Glutamatergic neuron (in vitro differentiated cells): ENCODE measurements around the gene IGFBP5. TPM values are rescaled to one million over a fixed set of nuclear protein-coding genes. Genes with fewer than 3 reads are reported as not detected.

Experiments used
- DNase-seq: peaks from one replicate; pipeline ENCODE4 v3.0.0; 2022
- H3K27ac Mint-ChIP-seq: one replicate; pipeline ENCODE4 v1.8.0; 2020; ENCODE audit warnings: mild to moderate bottlenecking, mixed read lengths, inconsistent platforms; ENCODE audit not compliant: unreplicated experiment
- H3K27me3 Mint-ChIP-seq: one replicate; pipeline ENCODE4 v1.8.0; 2020; ENCODE audit warnings: mild to moderate bottlenecking, moderate library complexity, mixed read lengths, inconsistent platforms; ENCODE audit not compliant: unreplicated experiment
- H3K36me3 Mint-ChIP-seq: one replicate; pipeline ENCODE4 v1.8.0; 2020; ENCODE audit warnings: mild to moderate bottlenecking, mixed read lengths, inconsistent platforms; ENCODE audit not compliant: unreplicated experiment
- H3K4me1 Mint-ChIP-seq: one replicate; pipeline ENCODE4 v1.8.0; 2020; ENCODE audit warnings: mild to moderate bottlenecking, low read depth, mixed read lengths, inconsistent platforms; ENCODE audit not compliant: unreplicated experiment
- H3K4me3 Mint-ChIP-seq: one replicate; pipeline ENCODE4 v1.8.0; 2020; ENCODE audit warnings: mild to moderate bottlenecking, mixed read lengths, inconsistent platforms; ENCODE audit not compliant: unreplicated experiment
- H3K9me3 Mint-ChIP-seq: one replicate; pipeline ENCODE4 v1.8.0; 2020; ENCODE audit warnings: mild to moderate bottlenecking, moderate library complexity, mixed read lengths, inconsistent platforms; ENCODE audit not compliant: unreplicated experiment
- total RNA-seq: library from RNA; stranded (reverse); fragmentation: NEBNext Ultra II Directional; extraction: Animal tissue kit (Norgen Biotek cat#: 25700); gene quantifications from one replicate; pipeline ENCODE4 v1.2.1, GENCODE V29; 2021; ENCODE audit not compliant: unreplicated experiment
- TF ChIP-seq, protein P1 (sequence below): fragments of 200-600 bp; sonication (generic); IDR thresholded peaks from one replicate; pipeline ENCODE4 v1.5.0; 2021; ENCODE audit not compliant: partially characterized antibody, unreplicated experiment

Gene IGFBP5
- total RNA-seq, 1 donor from 2014 or later = 0.51 TPM

DNA sequence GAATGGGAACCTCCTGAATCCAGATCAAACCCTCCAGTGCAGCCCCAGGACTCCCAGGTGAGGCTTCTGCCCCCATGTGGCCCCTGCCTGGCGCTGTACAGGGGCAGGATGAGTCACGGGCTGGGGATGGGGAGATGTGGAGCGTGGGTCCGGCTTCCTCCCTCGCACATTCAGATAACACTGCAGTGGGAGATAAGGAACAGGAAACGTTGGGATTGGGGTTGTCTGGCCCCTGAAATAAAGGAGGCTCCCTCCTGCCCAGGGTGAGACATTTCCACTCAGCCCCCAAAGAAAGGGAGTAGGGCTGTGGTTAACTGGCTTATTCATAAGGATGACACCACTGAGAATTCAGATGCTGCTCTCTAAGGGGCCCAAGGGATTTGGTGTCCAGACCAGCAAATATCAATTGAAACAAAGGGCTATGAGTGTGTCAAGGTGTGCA lies 30.7 kb downstream of the IGFBP5 start:
- TF ChIP-seq, protein P1, sequence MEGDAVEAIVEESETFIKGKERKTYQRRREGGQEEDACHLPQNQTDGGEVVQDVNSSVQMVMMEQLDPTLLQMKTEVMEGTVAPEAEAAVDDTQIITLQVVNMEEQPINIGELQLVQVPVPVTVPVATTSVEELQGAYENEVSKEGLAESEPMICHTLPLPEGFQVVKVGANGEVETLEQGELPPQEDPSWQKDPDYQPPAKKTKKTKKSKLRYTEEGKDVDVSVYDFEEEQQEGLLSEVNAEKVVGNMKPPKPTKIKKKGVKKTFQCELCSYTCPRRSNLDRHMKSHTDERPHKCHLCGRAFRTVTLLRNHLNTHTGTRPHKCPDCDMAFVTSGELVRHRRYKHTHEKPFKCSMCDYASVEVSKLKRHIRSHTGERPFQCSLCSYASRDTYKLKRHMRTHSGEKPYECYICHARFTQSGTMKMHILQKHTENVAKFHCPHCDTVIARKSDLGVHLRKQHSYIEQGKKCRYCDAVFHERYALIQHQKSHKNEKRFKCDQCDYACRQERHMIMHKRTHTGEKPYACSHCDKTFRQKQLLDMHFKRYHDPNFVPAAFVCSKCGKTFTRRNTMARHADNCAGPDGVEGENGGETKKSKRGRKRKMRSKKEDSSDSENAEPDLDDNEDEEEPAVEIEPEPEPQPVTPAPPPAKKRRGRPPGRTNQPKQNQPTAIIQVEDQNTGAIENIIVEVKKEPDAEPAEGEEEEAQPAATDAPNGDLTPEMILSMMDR = no peak
- Mint-ChIP-seq H3K9me3 (peaks cover 3% of the 10 kb centered on the region), H3K36me3 (peaks cover 11% of the 10 kb centered on the region), H3K27me3 (peaks cover 12% of the 10 kb centered on the region), H3K4me3 (no peak overlapping the region), H3K27ac (no peak overlapping the region), H3K4me1 (peaks cover 13% of the 10 kb centered on the region)
- no peak for DNase-seq

DNA sequence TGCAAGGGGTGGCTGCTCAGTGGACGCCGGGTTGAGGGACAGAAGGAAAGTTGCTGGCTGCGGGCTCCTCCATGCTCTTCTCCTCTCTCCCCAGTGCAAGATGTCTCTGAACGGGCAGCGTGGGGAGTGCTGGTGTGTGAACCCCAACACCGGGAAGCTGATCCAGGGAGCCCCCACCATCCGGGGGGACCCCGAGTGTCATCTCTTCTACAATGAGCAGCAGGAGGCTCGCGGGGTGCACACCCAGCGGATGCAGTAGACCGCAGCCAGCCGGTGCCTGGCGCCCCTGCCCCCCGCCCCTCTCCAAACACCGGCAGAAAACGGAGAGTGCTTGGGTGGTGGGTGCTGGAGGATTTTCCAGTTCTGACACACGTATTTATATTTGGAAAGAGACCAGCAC lies 31.5 kb downstream of the IGFBP5 start:
- Mint-ChIP-seq H3K27me3 (peaks cover 6% of the 10 kb centered on the region), H3K4me3 (no peak overlapping the region), H3K36me3 (peaks cover 5% of the 10 kb centered on the region), H3K9me3 (peaks cover 2% of the 10 kb centered on the region), H3K27ac (no peak overlapping the region), H3K4me1 (peaks cover 18% of the 10 kb centered on the region)
- no peak for DNase-seq
- TF ChIP-seq, protein P1 = no peak

DNA sequence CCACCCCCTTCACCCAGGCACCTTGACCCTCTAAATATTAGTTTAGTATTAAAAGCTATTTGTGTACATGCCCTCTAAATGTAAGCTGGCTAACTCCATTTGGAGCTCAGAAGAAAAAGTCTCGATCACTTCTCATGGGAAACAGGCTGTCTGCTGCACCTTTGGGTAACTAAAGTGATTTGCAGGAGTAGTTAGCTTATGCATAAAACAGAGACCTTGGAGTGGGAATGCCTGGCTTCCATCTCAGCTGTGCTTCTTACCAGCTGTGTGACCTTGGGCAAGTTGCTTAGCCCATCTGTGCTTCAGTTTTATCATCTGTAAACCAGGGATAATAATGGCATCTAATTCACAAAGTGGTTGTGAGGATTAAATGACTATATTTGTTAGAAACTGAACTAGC lies 32.2 kb downstream of the IGFBP5 start:
- Mint-ChIP-seq H3K4me3 (no peak overlapping the region), H3K27me3 (peaks cover 5% of the 10 kb centered on the region), H3K9me3 (peaks cover 3% of the 10 kb centered on the region), H3K36me3 (peaks cover 3% of the 10 kb centered on the region), H3K27ac (no peak overlapping the region), H3K4me1 (peaks cover 20% of the 10 kb centered on the region)
- DNase-seq = no peak
- TF ChIP-seq, protein P1 = no peak

DNA sequence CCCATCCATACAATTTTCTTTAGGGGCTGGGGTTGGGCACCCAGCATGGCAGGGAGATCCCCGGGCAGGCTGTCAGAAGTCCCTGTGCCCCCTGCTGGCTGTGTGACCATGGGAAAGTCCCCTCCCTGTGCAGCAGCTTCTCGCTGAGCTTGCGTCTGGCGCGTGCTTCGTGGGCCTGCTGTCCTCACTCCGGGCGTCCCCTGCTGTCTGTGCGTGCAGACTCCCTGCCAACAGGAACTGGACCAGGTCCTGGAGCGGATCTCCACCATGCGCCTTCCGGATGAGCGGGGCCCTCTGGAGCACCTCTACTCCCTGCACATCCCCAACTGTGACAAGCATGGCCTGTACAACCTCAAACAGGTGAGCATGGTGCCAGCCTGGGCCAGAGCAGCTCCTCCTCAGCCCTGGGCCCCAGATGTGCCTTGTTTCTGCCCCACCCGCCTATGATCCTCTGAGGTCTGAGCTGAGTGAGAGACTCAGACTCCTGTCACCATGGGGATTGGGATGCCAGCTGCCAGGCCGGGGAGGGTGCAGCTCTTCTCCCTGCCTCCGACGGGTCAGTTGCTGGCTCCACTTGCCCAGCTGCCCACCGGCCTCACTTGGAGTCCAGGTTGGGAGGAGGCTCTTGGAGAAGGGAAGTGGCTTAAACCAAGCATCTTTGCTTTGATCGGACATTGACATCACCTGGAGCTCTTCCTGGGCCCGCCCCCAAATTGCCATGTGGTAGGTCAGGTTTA lies 33.5 kb downstream of the IGFBP5 start:
- no peak for DNase-seq
- H3K9me3 Mint-ChIP-seq = peaks cover 4% of the 10 kb centered on the region
- peaks cover 30% of the 10 kb centered on the region for H3K4me1 Mint-ChIP-seq
- no peak overlapping the region for H3K4me3 Mint-ChIP-seq
- no peak overlapping the region for H3K27ac Mint-ChIP-seq
- TF ChIP-seq, protein P1 = no peak
- H3K27me3 Mint-ChIP-seq = peaks cover 2% of the 10 kb centered on the region
- no peaks in the 10 kb centered on the region for H3K36me3 Mint-ChIP-seq

DNA sequence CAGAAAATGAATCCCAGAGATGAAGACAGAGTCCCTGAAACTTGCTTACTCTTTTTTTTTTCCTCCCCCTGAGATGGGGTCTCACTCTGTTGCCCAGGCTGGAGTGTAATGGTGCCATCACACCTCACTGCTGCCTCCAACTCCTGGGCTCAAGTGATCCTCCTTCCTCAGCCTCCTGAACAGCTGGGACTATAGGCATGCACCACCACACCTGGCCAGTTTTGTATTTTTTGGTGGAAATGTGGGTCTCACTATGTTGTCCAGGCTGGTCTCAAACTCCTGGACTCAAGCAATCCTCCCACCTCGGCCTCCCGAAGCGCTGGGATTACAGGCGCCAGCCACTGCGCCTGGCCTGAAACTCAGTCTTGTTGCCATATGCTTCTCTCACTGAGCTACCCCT lies 34.3 kb downstream of the IGFBP5 start:
- DNase-seq = no peak
- Mint-ChIP-seq H3K27me3 (peaks cover 2% of the 10 kb centered on the region), H3K4me3 (no peak overlapping the region), H3K9me3 (peaks cover 4% of the 10 kb centered on the region), H3K4me1 (peaks cover 34% of the 10 kb centered on the region), H3K27ac (no peak overlapping the region), H3K36me3 (no peaks in the 10 kb centered on the region)
- TF ChIP-seq, protein P1 = no peak
